Choroid plexus epithelial cell (primary cell): Measurements from ENCODE around the gene KDF1.
"Not testable (repeated sequence)": the region's sequence is repeated elsewhere in the genome, so short reads cannot be mapped to it uniquely, and the experiment has no call there.

Source experiments
- DNase-seq: peaks from one replicate; pipeline ENCODE4 v3.0.0-alpha.2; 2010; ENCODE audit warnings: low read depth
- H3K4me3 ChIP-seq: 2 replicates; pipeline ENCODE4 v1.5.1; 2011; ENCODE audit warnings: low read depth, mild to moderate bottlenecking, control low read depth, low read length, moderate library complexity
- CTCF ChIP-seq: conservative IDR thresholded peaks from 2 replicates; pipeline ENCODE4 v1.5.1; 2011; ENCODE audit warnings: low read depth, mild to moderate bottlenecking, control low read depth, inconsistent platforms, low read length, moderate library complexity

Gene KDF1

GRCh38 chr1:26951216-26951615, 9.1 kb downstream of the KDF1 start:
- no peak for DNase-seq
- no peak overlapping the region for H3K4me3 ChIP-seq
- TF ChIP-seq CTCF = no peak

GRCh38 chr1:26950602-26951001, 9.7 kb downstream of the KDF1 start:
- DNase-seq = no peak
- no peak for TF ChIP-seq CTCF
- H3K4me3 ChIP-seq = no peak overlapping the region

- no peak for TF ChIP-seq CTCF
- DNase-seq = peak; percentile 10
- H3K4me3 ChIP-seq = no peak overlapping the region
Measured at GRCh38 chr1:26949926-26950319, 10.3 kb downstream of the KDF1 start.

- DNase-seq = no peak
- TF ChIP-seq CTCF = no peak
- H3K4me3 ChIP-seq = no peak overlapping the region
Measured at GRCh38 chr1:26949266-26949925, 10.9 kb downstream of the KDF1 start.

- H3K4me3 ChIP-seq, DNase-seq: not testable (repeated sequence)
Measured at GRCh38 chr1:26948725-26949057, 11.6 kb downstream of the KDF1 start.

- no peak overlapping the region for H3K4me3 ChIP-seq
- no peak for DNase-seq
- TF ChIP-seq CTCF = no peak
Measured at GRCh38 chr1:26946270-26946669, 14.0 kb downstream of the KDF1 start.

GRCh38 chr1:26945728-26946127, 14.5 kb downstream of the KDF1 start:
- no peak for TF ChIP-seq CTCF
- H3K4me3 ChIP-seq = no peak overlapping the region
- DNase-seq = no peak

GRCh38 chr1:26945138-26945537, 15.1 kb downstream of the KDF1 start:
- no peak overlapping the region for H3K4me3 ChIP-seq
- DNase-seq = no peak
- no peak for TF ChIP-seq CTCF
